ENCODE data around the gene COPE.
"Not testable (repeated sequence)": the region's sequence is repeated elsewhere in the genome, so short reads cannot be mapped to it uniquely, and the experiment has no call there.

The COPE gene

GRCh38 chr19:18942692-18943091 lies 23.5 kb upstream of the COPE start:
- intact Hi-C loops (cut with DNase I) = no loop called here
- no peak for DNase-seq

GRCh38 chr19:18941628-18942354 lies 22.6 kb upstream of the COPE start:
- intact Hi-C loops (cut with DNase I) = no loop called here
- peak in 3 of 42 donors; percentile 8 to 29 (median 13) for DNase-seq

- peak; percentile 39 to 93 (median 83) for DNase-seq
- intact Hi-C loops (cut with DNase I) = no loop called here
Observed at GRCh38 chr19:18940769-18941627, 21.8 kb upstream of the COPE start, which contains the start of gene HOMER3. TSS of gene HOMER3 (minus strand) at chr19:18941217. CDS start at chr19:18938982, 2,235 bp downstream.

GRCh38 chr19:18939922-18940768 lies 21.0 kb upstream of the COPE start:
- DNase-seq = peak in 41 of 42 donors; percentile 20 to 78 (median 50)
- intact Hi-C loops (cut with DNase I) = no loop called here

- intact Hi-C loops (cut with DNase I) = no loop called here
Observed at GRCh38 chr19:18939163-18939562, 20.0 kb upstream of the COPE start.

GRCh38 chr19:18933297-18933696 lies 14.1 kb upstream of the COPE start:
- intact Hi-C loops (cut with DNase I) = no loop called here
- DNase-seq = no peak

More at GRCh38 chr19:18939163-18939562, 20.0 kb upstream of the COPE start:
- DNase-seq = no peak

- DNase-seq = peak; percentile 63 to 91 (median 81)
- intact Hi-C loops (cut with DNase I) = no loop called here
Observed at GRCh38 chr19:18932216-18932841, 13.1 kb upstream of the COPE start.

GRCh38 chr19:18931316-18932162 lies 12.4 kb upstream of the COPE start:
- intact Hi-C loops (cut with DNase I) = no loop called here
- no peak for DNase-seq

- DNase-seq = no peak
- intact Hi-C loops (cut with DNase I) = loop anchor here (5.0 kb wide), 1 partner anchor 58 kb away; no protein-coding TSS in a partner anchor
Observed at GRCh38 chr19:18929311-18929710, 10.1 kb upstream of the COPE start.

- no peak for DNase-seq
- intact Hi-C loops (cut with DNase I) = loop anchor here (5.0 kb wide), 1 partner anchor 59 kb away; no protein-coding TSS in a partner anchor
Observed at GRCh38 chr19:18928018-18928805, 9.0 kb upstream of the COPE start.

GRCh38 chr19:18924684-18925213 lies 5.6 kb upstream of the COPE start:
- intact Hi-C loops (cut with DNase I) = loop anchor here (5.0 kb wide), 1 partner anchor 63 kb away; no protein-coding TSS in a partner anchor
- no peak for DNase-seq

GRCh38 chr19:18922228-18922985 lies 3.2 kb upstream of the COPE start:
- no peak for DNase-seq
- intact Hi-C loops (cut with DNase I) = no loop called here

- intact Hi-C loops (cut with DNase I) = no loop called here
- no peak for DNase-seq
Observed at GRCh38 chr19:18921593-18921992, 2.4 kb upstream of the COPE start.

- DNase-seq = no peak
- intact Hi-C loops (cut with DNase I) = no loop called here
Observed at GRCh38 chr19:18920400-18920799, 1.2 kb upstream of the COPE start.

GRCh38 chr19:18919900-18920214 lies 670 bp upstream of the COPE start:
- DNase-seq = no peak
- intact Hi-C loops (cut with DNase I) = no loop called here

- intact Hi-C loops (cut with DNase I); DNase-seq: not testable (repeated sequence)
Observed at GRCh38 chr19:18917593-18917992, 1.6 kb downstream of the COPE start.

Measured in head of caudate nucleus (tissue), 42 donors.